HG03108 (cell line): ENCODE measurements around the gene IRAK1.

ENCODE experiments used
- ATAC-seq: cut with Tn5 transposase; IDR thresholded peaks from one replicate; pipeline ENCODE4 v1.9.1; 2021; ENCODE audit warnings: moderate library complexity; ENCODE audit not compliant: unreplicated experiment

The IRAK1 gene

DNA sequence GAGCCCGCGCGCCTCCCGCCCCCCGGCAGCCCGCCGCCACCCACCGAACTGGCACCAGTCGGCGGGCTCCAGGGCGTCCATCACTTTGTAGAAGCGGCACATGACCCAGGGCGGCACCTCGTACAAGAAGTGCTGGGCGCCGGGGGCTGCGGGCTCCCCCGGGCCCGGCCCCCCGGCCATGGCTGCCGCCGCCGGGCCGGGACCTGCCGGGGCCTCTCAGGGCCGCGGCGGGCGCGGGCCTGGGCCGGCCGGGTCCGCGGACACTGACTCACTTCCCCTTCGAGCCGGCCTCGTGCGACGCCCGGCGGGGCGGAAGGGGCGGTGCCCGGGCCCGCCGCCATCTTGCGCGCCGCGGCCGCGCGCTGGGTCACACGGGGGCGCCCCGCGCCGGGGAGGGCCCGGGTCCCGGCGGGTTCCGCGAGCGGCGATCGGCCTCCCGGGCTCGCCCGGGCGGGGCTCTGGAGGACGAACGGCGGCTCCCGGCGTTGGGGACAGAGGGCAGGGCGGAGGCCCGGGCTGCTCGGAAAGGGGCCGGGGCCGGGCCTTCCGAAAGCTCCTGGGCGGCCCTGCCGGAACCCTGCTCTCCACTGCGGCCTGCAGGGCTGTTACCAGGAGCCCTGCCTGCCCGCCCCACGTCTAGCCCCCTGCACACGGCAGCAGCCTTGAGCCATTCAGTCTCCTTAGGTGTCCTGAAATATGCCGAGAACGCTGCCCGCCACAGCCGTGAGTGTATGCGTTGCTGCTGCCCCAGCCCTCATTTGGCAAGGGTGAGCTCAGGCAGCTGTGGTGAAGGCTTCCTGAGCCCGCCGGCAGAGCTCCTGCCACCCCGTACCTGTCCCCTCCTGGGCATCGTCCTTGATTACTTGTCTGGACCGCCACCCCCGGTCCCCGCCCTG lies at the start of gene IRAK1:
TSS of gene IRAK1 (minus strand) at position 270 of the 896 bp plus-strand sequence. CDS start at position 180, 90 bp downstream.
- peak; percentile 62 for ATAC-seq

DNA sequence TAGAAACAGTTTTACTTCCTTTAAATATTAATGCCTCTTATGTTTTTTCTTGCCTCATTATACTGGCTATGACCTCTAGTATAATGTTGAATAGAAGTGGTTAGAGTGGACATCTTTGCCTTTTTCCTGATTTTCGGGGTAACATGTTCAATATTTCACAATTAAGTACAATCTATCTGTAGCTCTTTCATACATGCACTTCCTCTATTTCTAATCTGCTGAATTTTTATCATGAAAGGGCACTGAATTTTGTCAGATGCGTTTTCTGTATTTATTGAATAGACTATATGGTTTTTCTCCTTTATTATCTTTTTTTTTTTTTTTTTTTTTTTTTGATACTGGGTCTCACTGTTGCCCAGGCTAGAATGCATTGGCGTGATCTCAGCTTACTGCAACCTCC lies 48.9 kb upstream of the IRAK1 start:
- ATAC-seq: no peak

DNA sequence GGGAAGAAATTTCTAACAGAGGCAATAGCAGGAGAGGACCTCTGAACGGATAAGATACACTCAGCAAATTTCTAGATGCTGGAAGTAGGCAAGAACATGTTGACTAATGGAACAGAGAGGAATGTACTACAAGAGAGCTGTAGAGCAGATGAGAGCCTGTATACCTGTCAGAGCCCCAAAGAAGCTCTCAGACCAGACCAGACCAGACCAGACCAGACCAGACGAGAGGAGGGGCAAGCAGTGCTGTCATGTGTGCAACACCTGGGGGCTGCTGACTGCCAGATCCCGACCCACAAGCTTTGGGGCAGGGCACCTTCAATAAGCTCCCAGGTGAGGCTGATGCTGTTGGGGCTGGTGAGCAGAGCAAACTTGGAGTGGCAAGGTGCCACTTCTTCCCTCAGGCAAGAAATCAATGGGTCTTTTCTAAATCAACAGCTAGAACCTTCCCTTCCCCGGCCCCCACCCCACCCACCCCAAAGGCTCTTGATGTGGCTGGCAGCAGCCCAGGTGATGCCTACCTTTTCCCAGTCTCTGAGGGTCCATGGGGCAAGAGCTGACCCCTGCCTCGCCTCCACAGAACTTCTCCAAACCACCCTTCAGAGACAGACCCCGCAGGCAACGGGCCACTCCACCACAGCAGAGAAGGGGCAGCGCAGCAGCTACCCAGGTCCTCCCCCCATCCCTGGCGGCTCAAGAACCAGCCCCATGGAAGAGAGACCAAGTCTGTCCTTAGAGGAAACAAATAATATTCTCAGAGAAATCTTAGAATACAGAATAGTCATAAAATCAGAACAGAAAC lies 45.1 kb upstream of the IRAK1 start:
- ATAC-seq: no peak

DNA sequence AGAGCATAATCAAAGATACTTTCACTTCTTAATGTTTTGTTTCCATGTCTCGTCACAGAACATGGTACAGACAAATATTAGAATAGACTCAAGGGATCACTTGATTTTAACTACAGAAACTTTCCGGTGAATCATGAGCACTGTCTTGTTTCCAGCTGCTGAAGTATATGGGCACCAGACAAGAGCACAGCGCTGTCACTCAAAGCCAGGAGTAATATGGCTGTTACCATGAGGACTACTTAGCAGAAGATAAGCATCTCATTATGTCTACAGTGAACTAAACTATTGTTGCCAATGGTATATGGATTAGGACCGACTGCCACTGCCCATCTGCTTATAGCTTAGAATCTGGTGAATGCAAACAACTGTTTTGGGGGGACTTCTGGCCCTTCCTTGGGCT lies 43.5 kb upstream of the IRAK1 start:
- no peak for ATAC-seq

DNA sequence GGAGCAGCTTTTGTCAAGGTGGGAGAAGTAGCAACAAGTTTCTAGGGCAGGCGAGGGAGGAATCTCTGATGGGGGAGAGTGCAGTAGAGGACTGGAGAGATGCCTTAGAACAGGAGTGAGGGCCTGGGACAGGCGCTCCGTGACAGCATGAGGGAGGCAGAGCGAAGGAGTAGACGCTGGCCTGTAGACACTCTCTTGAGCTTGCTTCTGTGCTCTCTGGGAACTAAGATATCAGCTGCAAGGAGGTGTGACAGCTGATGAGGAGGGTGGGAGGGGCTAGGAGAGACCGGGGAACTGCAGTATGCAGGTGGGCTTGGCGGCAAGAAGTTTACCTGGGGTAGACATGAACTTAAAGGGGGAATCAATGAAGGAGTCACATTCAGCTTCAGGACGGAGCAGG lies 42.1 kb upstream of the IRAK1 start:
- ATAC-seq: no peak

DNA sequence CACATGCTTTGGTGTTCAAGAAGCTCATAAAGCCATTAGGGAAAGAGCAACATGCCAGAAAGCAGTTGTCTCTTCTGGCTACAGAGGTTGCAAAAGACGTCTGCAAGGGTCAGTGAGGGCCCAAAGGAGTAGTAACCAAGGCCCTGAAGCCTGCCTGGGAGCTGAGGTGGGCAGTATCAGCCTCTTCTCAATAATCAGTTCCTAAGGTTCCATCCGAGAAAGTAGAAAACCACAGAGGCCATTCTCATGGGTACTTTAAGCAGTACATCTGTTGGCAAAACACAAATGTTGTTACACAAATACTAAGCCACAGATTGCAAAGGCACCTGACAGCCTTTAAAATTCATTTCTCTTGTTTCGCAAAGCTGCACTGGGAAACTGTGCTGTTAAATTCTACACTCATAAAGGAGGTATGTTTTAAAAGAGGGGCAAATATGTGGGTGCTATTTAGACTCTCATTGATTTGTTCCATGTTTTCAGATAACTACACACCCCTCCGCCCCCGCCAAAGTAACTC lies 40.1 kb upstream of the IRAK1 start:
- ATAC-seq: no peak

DNA sequence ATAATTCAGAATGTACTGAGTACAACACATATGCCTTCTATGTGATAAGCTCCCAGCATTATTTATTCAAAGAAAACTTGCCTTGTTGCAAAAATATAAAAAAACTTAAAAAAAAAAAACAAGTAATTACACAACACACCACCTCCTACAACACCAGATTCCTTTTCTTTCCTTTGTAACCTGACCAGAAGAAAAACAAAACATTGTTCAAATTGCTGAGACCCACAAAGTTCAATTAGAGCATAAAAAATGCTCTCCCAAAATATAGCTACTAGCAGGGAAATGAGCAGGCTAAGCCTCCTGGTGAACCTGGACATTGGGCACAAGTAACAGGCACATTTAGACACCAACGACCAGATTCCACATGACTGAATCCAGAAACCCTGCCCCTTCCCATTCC lies 39.5 kb upstream of the IRAK1 start:
- ATAC-seq: no peak

DNA sequence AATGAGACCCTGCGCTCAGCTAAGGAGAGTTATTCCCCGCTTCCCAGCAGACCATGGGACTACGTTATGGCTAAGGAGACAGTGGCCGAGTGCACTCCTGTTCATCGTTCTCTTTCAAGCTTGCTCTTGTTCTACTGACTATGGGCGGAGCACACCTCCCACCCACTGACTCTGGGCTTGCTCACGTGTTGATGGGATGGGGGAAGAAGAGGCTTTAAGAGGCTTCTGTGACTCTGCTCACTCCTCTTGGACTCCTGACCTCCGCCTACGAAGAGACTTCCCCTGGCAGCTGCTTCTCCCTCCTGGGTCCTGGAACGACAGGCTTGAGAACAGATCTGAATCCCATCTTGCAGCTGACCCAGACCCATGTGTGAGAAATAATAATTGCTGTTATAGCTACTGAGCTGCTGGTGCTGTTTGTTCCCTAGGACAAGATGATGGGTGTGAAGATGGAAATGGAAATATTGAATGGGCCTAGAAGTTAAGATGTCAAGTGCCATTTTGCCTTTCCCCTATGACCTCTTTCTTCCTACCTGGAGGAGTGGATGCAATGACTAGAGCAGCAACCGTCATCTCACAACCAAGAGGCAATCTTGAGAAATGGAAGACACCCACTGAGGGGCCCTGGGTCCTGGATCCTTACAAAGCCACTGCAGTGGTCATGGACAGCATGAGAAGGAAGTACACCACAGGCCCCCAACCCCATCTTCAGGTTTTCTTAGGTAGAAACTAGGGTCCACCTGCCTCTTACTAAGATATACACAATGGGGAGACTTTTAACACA lies 38.7 kb upstream of the IRAK1 start:
- no peak for ATAC-seq

DNA sequence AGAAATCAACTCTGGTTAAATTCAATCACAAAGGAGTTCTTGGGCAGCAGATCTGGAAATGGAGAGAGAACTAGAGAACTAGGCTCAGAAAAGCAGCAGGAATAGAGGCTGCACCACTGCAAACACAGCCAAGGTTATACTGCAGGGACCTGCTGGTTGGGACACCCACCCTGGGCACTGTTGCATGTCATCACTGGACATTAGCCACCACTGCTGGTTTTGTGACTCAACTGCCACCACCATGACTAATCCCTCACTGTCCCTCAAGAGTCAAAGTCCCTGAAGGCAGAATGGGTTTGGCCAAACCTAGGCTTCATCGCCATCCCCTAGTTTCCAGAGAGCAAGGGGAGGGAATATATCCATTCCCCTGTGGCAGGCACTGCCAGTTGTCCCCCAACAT lies 38.1 kb upstream of the IRAK1 start:
- no peak for ATAC-seq

DNA sequence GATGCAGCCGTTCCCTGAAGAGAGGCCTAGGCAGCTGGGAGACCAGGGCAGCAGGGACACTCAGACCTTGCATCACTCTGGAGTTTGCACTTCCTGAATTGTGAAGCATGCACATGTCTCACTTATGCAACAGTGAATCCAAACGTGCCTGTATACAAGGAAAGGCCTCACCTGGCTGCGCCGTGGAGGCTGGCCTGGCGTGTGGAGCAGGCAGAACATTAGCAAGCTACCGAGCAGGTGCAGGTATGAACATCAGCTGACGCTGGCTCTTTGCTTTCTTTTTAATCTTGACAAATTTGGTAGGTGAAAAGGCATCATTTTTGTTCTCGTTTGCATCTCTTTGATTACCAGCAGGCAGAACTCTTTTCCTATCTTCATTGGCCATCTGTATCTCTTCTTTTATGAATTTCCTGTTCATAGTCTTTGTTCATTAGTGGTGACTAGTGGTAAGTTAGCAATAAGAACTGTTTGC lies 37.1 kb upstream of the IRAK1 start:
- no peak for ATAC-seq

DNA sequence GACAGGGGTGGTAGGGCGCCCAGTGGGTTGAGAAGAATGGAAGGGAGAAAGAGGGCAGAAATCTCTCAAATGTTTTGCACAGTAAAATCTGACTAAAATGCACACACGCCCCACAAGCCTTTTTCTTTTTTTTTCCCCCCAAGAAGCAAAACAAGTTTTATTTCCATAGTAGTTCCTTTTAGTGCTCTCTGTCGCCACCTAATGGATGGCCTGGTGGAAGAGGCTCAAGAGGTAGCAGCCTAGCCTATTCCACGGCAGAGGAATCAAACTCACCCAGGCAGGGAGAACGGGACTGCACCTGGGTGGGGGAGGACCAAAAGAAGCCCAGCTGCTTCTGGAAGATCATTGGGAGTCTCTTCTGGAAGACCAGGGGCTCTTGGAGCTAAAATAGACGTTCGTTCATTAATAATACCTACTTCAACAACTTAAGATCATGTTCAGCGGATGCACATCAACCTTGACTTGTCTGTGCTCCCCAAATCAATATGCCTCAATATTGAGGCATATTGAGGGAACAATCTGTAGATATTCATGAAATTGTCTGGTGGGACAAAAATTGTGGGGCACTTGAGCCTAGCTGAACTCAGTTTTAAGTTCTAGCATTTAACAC lies 31.6 kb upstream of the IRAK1 start:
- ATAC-seq: no peak

DNA sequence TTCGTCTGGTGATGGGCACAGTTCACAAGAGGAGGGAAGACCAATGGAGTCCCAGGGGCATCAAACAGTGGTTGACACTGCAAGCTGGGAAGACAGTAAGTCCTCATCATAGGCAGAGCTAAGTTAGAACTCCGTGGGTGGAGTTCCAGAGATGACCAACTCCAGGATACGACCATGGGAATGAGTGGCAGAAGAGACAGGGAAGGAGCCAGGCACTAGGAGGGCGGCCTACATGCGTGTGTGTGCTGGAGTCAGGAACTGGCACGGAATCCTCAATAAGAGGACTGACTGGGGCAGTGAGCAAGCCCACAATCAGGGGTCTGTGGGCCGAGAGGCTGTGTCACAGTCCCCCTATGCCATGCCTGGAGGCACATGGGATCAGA lies 30.4 kb upstream of the IRAK1 start:
- ATAC-seq: no peak

DNA sequence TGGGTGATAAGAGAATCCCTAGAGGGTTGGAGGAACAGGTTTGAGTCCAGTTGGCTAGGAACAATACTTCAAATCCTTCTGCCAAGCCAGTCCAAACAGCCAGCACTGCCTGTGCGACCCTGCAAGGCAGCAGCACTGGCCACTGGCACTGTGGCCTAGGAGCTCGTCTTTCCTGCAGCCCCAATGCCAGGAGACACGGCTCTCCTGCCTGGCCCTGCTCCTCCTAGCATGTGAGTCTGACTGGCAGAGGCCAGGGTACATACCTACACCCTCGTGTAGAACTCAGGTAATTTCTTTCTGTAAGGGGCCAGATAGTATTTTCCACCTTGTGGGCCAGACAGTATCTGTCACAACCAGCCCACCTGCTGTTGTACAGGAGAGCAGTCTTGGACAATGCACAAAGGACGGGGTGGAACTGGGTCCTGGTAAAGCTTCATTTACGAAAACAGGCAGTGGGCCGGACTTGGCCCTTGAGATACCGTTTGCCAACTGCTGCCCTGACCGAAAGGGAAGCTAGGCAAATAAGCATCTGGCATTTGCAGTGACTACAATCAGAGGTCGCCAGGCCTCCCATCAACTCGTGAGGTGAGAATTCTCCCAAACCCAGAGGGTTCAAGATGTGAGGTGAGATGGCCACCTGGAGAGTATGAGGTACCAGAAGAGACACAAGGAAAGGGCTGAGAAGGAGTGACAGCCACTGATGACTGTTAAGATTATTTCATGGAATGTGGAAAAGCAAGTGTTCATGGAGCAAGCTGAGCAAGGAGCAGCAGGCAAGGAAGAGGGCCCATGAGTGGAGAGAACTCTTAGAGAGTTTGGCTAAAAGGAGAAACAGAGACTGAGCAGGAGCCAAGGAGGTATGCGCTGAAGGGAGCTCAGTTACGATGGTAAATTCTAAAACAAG lies 29.8 kb upstream of the IRAK1 start:
- no peak for ATAC-seq

DNA sequence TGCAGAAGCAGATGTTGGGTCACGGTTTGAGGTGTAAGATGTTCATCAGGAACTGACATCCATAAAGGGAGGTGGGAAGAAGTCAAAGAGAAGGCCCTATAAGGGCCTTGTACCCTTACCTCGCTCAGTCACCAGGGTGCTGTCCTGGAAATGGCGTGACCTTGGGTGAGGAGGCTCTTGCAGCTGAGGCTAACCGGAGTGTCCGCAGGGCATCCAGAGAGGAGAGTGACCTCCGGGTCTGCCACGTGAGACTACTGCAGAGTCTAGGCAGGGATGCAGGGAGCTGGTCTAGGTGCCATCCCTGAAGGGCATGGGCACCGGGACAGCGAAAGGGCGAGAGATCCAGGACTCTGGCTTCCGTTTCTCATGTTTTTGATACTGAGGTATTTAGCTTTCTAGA lies 28.7 kb upstream of the IRAK1 start:
- no peak for ATAC-seq

DNA sequence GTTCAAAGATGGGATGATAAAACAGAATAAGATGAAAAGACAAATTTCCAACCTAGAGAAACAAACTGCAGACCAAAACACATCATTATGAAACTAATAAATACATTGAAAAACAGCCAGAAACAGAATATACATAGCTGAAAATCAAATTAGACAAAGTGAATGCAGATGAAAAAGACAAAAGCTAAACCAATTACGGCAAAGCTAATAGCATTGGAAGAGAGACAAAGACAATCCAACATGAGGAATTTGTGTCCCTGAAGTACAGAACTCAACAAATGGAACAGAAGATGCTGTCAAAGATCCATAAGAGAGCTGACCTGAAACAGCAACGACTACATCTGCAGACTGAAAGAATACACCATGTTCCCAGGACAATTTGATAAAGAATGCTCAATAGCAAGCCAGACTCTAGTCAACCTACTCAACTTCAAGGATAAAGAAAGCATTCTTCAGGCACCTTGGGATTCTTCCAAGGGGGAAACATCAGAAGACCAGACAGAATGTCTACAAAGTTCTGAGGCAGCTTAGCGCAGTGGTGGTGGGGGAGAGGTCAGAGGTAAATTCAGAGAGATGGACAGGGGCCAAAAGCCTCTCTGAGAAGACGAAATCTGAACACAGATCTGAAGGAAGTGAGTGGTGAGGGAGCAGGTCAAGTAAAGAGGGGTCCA lies 27.4 kb upstream of the IRAK1 start:
- no peak for ATAC-seq

DNA sequence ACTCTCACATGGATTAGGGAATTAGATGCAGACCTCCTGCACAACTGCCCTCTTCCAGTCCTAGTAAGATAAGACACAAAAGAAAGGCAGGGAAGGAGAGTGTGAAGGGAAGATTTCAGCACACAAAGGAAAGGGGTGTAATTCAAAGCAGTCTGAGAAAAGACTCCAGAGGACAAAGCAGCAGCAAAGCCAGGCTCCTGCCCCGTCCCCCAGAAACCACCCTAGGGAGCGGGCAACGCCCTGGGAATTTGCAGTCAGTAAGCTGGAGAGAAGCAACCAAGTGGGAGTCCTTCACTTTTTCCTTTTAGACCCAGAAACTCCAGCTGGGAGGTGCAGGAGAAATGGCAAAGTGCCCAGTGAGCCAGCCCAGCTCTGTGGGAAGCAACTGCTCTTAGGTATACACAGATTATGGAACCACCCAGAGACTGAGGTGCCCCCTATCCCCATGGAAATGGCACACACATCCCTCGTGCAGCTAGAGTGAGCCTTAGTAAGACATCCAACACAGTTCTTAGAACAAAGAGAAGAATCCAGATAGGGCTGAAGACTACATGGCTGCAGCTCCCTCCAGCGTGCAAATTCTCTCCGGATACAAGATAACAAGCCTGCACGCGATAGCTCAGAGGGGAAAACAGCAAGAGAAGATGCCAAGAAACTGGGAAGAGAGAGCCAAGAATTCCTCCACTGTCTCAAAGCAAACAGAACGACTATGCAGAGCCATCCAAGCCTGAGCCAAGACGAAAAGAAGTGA lies 26.5 kb upstream of the IRAK1 start:
- no peak for ATAC-seq

DNA sequence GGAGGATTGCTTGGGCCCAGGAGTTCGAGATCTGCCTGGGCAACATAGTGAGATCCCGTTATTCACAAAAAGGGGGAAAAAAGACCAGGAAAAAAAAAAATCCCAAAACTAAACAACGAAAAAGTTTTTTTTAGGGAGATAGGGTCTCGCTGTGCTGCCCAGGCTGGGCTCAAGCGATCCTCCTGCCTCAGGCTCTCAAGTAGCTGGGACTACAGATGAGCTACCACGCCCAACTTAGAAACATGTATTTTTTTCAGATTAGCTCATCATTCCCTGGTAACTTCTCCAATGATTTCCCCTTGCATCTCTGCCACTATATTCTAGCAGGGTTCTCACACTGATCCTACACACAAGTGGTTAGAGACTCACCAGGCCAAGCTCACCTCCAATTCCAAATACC lies 24.4 kb upstream of the IRAK1 start:
- no peak for ATAC-seq

DNA sequence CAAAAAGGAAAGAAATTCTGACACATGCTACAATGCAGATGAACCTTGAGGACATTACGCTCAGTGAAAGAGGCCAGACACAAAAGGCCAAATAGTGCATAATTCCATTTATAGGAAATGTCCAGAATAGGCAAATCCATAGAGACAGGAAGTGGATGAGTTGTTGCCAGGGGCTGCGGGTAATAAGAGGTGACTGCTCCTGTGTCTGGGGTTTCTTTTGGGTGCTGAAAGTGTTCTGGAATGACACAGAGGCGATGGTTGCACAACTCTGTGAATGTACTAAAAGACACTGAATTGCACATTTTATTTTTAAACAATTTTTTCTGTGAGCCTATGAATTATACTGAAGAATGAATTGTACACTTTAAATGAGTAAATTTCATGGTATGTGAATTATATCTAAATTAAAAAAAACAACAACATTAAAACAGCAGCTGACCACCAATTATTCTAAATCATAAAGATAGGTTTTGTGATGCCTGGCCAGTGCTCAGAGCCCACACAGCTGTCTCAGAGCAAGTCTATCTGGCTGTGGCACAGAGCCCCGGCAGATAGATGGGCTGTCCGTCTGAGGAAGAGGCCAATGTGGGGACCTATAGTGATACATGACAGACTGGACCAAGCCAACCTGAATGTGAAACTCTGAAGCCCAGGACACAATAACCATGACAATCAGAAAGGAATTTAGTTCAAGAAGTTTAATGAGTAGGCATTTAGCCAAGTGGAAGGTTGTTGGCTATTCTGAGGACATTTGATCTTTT lies 23.5 kb upstream of the IRAK1 start:
- no peak for ATAC-seq
